Endodermal cell (in vitro differentiated cells): Measurements from ENCODE around the gene ASCL2. TPM values are rescaled to one million over a fixed set of nuclear protein-coding genes. Genes with fewer than 3 reads are reported as not detected.

Experiments
- DNase-seq: peaks from one replicate; pipeline ENCODE4 v3.0.0-alpha.2; 2017
- H3K27ac ChIP-seq: 2 replicates; pipeline ENCODE4 v1.5.1; 2013; ENCODE audit warnings: mild to moderate bottlenecking, low read depth, low read length, moderate library complexity
- H3K27me3 ChIP-seq: 2 replicates; pipeline ENCODE4 v1.6.1; 2013; ENCODE audit warnings: mild to moderate bottlenecking, low read length, moderate library complexity; ENCODE audit not compliant: insufficient read depth, control insufficient read depth, poor library complexity, severe bottlenecking
- H3K36me3 ChIP-seq: 2 replicates; pipeline ENCODE4 v1.7.0; 2013; ENCODE audit warnings: mild to moderate bottlenecking, low read length, moderate library complexity; ENCODE audit not compliant: control insufficient read depth, insufficient read depth
- H3K4me1 ChIP-seq: one replicate; pipeline ENCODE4 v1.7.0; 2013; ENCODE audit warnings: low read length; ENCODE audit not compliant: control insufficient read depth, insufficient read depth
- H3K4me3 ChIP-seq: 2 replicates; pipeline ENCODE4 v1.5.1; 2013; ENCODE audit warnings: mild to moderate bottlenecking, low read length, moderate library complexity
- H3K9ac ChIP-seq: 2 replicates; pipeline ENCODE4 v1.6.1; 2013; ENCODE audit warnings: mild to moderate bottlenecking, low read length, moderate library complexity; ENCODE audit not compliant: poor library complexity, severe bottlenecking; ENCODE audit errors: extremely low read depth
- H3K9me3 ChIP-seq: 2 replicates; pipeline ENCODE4 v1.6.1; 2013; ENCODE audit warnings: mild to moderate bottlenecking, low read length, moderate library complexity; ENCODE audit not compliant: control insufficient read depth
- H3K27ac Mint-ChIP-seq: 2 replicates; pipeline ENCODE4 v1.8.0; 2020; ENCODE audit warnings: mixed read lengths
- H3K27me3 Mint-ChIP-seq: 2 replicates; pipeline ENCODE4 v1.8.0; 2021; ENCODE audit warnings: mild to moderate bottlenecking, mixed read lengths; ENCODE audit not compliant: insufficient read depth
- H3K36me3 Mint-ChIP-seq: 2 replicates; pipeline ENCODE4 v1.8.0; 2020; ENCODE audit warnings: low read depth, mixed read lengths
- H3K4me1 Mint-ChIP-seq: 2 replicates; pipeline ENCODE4 v1.8.0; 2020; ENCODE audit warnings: mixed read lengths
- H3K4me3 Mint-ChIP-seq: 2 replicates; pipeline ENCODE4 v1.8.0; 2020; ENCODE audit warnings: mild to moderate bottlenecking, moderate library complexity, mixed read lengths
- H3K9me3 Mint-ChIP-seq: 2 replicates; pipeline ENCODE4 v1.8.0; 2020; ENCODE audit warnings: mild to moderate bottlenecking, mixed read lengths
- WGBS, 2 experiments: methylation state at CpG; one replicate each; pipeline versions ENCODE4 v1.1.5 to v1.1.7; 2013; ENCODE audit warnings: missing lambda C conversion rate in 2 of 2, mixed read lengths in 1 of 2; ENCODE audit not compliant: insufficient coverage in 1 of 2, insufficient read length in 1 of 2; 5-methylcytosine and 5-hydroxymethylcytosine counted together
- total RNA-seq, 2 donors: library from RNA; stranded (reverse); fragmentation: NEBNext Ultra II Directional in 1 of 2; extraction: Animal tissue kit (Norgen Biotek cat#: 25700) in 1 of 2; gene quantifications; 2 replicates in 1 of 2; 3 replicates in 1 of 2; pipeline ENCODE4 v1.2.1, GENCODE V29; 2021
- TF ChIP-seq, protein P1 (sequence below): fragments of 200-600 bp; sonication (generic); conservative IDR thresholded peaks from 2 replicates; pipeline ENCODE4 v1.5.0; 2021; ENCODE audit warnings: antibody characterized with exemption, mild to moderate bottlenecking

ASCL2 gene
- total RNA-seq, 2 donors from 2014 or later = not detected

DNA sequence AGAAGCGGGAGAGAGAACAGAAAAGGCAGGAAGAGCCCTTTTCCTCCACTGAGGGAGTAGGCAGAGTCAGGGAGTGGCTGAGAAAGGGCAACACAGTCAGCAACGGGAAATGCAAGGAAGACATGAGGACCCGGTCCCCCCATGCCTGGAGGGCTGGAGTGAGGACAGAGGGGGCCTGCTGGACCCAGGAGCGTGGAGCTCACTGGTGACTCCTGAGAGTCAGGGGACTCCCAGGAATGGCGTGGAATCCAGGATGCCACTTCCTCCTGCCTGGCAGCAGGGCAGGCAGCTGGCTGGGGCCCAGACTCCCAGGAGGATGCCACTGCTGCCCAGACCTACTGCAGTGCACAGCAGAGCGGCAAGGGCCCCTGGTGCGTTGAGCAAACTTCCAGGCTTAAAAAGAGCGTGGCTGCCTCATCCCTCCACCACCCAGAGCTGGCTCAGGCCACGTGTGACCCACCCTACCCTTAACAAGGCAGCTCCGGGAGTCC, 20.0 kb upstream of the ASCL2 start:
- H3K27me3 Mint-ChIP-seq = peaks cover 45% of the 10 kb centered on the region
- H3K36me3 Mint-ChIP-seq = no peaks in the 10 kb centered on the region
- peaks cover 6% of the 10 kb centered on the region for H3K27me3 ChIP-seq
- H3K9me3 ChIP-seq = no peaks in the 10 kb centered on the region
- no peaks in the 10 kb centered on the region for H3K4me1 ChIP-seq
- H3K27ac ChIP-seq = no peak overlapping the region
- H3K9me3 Mint-ChIP-seq = no peaks in the 10 kb centered on the region
- H3K4me1 Mint-ChIP-seq = no peaks in the 10 kb centered on the region
- H3K36me3 ChIP-seq = no peaks in the 10 kb centered on the region
- DNase-seq = peak; percentile 47
- H3K4me3 Mint-ChIP-seq = no peak overlapping the region
- TF ChIP-seq, protein P1, sequence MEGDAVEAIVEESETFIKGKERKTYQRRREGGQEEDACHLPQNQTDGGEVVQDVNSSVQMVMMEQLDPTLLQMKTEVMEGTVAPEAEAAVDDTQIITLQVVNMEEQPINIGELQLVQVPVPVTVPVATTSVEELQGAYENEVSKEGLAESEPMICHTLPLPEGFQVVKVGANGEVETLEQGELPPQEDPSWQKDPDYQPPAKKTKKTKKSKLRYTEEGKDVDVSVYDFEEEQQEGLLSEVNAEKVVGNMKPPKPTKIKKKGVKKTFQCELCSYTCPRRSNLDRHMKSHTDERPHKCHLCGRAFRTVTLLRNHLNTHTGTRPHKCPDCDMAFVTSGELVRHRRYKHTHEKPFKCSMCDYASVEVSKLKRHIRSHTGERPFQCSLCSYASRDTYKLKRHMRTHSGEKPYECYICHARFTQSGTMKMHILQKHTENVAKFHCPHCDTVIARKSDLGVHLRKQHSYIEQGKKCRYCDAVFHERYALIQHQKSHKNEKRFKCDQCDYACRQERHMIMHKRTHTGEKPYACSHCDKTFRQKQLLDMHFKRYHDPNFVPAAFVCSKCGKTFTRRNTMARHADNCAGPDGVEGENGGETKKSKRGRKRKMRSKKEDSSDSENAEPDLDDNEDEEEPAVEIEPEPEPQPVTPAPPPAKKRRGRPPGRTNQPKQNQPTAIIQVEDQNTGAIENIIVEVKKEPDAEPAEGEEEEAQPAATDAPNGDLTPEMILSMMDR = no peak
- whole genome bisulfite sequencing, 2 experiments = 73 to 78% methylated on average over 9 to 10 of the region's 10 CpGs
- no peak overlapping the region for H3K9ac ChIP-seq
- H3K4me3 ChIP-seq = no peak overlapping the region
- H3K27ac Mint-ChIP-seq = no peak overlapping the region

DNA sequence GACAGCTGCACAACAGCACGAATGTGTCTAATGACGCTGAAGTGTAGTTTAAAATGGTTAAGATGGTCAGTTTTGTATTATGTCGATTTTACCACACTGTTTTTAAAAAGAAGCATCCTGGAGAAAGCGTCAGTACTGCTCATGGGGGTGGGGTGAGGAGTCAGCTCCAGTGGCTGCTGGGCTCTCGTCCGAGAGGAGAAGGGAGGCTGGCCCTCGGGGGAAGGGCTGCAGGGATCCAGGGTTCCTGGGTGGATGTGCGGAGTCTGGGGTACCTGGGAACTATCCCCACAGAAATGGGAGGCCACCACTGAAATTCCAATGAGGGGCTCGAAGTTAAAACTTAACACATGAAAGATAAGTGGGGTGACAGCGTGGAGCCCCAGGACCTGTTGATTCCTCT, 19.5 kb upstream of the ASCL2 start:
- no peaks in the 10 kb centered on the region for H3K4me1 Mint-ChIP-seq
- Histone ChIP-seq H3K27ac (no peak overlapping the region), H3K36me3 (no peaks in the 10 kb centered on the region), H3K27me3 (peaks cover 8% of the 10 kb centered on the region), H3K4me1 (no peaks in the 10 kb centered on the region), H3K9me3 (no peaks in the 10 kb centered on the region), H3K9ac (no peak overlapping the region), H3K4me3 (no peak overlapping the region)
- H3K36me3 Mint-ChIP-seq = no peaks in the 10 kb centered on the region
- TF ChIP-seq, protein P1 = no peak
- DNase-seq = peak; percentile 28
- H3K4me3 Mint-ChIP-seq = no peak overlapping the region
- 78 to 82% methylated on average over 5 to 10 of the region's 10 CpGs for WGBS, 2 experiments
- H3K27ac Mint-ChIP-seq = no peak overlapping the region
- peaks cover 44% of the 10 kb centered on the region for H3K27me3 Mint-ChIP-seq
- H3K9me3 Mint-ChIP-seq = no peaks in the 10 kb centered on the region

- Histone ChIP-seq H3K4me3 (no peak overlapping the region), H3K9me3 (no peaks in the 10 kb centered on the region), H3K9ac (no peak overlapping the region), H3K36me3 (no peaks in the 10 kb centered on the region), H3K27ac (no peak overlapping the region), H3K4me1 (no peaks in the 10 kb centered on the region), H3K27me3 (peaks cover 13% of the 10 kb centered on the region)
- no peaks in the 10 kb centered on the region for H3K9me3 Mint-ChIP-seq
- TF ChIP-seq, protein P1 = no peak
- peak; percentile 32 for DNase-seq
- no peak overlapping the region for H3K27ac Mint-ChIP-seq
- H3K4me1 Mint-ChIP-seq = no peaks in the 10 kb centered on the region
- H3K36me3 Mint-ChIP-seq = no peaks in the 10 kb centered on the region
- H3K4me3 Mint-ChIP-seq = no peak overlapping the region
- WGBS, 2 experiments = 75 to 87% methylated on average over 2 to 6 of the region's 6 CpGs
- peaks cover 44% of the 10 kb centered on the region for H3K27me3 Mint-ChIP-seq
Measured at GRCh38 chr11:2289350-2289749, 19.0 kb upstream of the ASCL2 start.
